ENCODE data around the gene CPZ. TPM values are rescaled to one million over a fixed set of nuclear protein-coding genes. Genes with fewer than 3 reads are reported as not detected.
"Not testable (repeated sequence)": the region's sequence is repeated elsewhere in the genome, so short reads cannot be mapped to it uniquely, and the experiment has no call there.

Gene CPZ
- total RNA-seq, 1 donor from 2014 or later: 22.5 TPM

- DNase-seq (ENCODE audit: low read depth): no peak
Measured at GRCh38 chr4:8648816-8649630, 56.5 kb downstream of the CPZ start.

DNA sequence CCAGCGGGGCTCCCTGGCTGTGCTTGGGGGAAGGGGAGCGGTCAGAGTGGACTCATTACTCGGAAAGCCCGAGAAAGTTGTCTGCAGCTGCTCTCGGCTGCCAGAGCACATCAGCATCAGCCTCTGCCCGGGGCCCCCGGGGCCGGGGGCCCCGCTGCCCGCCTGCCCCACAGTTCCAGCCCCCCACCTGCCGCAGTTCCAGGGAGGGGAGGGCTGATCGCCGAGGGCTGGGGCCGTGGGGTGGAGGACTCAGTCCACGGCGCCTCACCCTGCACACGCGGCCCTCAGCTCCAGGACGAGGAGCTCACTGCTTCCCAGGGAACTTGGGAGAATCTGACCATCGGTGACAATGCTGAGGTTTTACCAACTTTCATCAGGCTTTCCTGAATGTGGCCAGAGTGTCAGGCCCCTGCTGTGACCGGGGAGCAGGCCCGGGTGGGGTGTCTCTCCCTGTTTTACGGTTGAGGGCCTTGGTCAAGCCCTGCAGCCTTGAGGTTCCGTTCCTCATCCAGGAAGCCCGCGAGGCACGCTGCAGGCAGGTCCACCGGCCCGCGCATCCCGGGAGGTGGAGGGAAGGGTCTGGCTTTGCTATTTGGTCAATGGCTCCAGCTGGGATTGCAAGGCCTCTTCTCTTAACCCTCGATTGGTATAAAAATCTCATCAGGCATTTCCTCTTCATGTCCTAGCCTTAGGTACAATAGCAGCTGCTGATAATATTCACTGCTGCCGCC is 57.2 kb downstream of the CPZ start:
- no peak for DNase-seq (ENCODE audit: low read depth)

GRCh38 chr4:8651661-8652180 is 59.2 kb downstream of the CPZ start:
- no peak for DNase-seq (ENCODE audit: low read depth)

GRCh38 chr4:8652181-8653078 is 59.9 kb downstream of the CPZ start:
- no peak for DNase-seq (ENCODE audit: low read depth)

GRCh38 chr4:8653326-8654000 is 60.9 kb downstream of the CPZ start:
- no peak for DNase-seq (ENCODE audit: low read depth)

GRCh38 chr4:8654139-8654538 is 61.6 kb downstream of the CPZ start:
- not testable (repeated sequence) for DNase-seq (ENCODE audit: low read depth)

DNA sequence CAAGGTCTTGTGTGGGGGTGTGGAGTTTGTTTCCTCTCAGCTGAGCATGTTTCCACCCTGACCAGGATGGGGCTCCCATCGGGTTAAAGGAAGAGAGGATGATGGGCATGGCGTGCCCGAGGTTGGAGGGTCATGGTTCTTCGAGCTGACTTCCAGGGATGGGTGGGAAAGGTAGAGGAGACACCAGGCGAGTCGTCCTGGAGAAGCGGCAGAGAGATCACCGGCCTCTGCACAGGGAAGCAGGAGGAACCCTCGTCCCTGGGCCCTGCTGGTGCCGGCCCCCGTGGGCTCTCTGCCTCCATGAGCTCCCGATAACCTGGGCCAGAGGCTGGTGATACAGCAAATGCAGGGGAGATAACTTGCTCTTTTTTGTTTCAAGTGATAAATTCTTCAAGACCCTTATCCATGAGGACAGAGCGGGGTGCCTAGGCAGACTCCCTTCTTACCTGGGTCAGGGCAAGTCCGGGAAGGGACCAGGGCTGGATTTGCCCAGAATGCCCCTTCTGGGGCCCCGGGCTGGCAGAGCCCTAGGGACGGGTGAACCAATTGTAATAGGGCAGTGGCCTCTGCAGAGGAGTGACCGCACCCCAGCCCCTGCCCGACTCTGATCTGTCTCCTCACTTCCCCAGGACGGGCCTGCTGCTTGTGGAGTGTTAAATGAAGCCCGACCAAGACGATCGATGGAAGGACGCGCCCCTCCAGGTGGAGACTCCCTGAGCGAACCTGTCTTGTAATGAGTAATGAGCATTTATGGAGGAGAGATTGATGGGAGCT is 63.0 kb downstream of the CPZ start:
- no peak for DNase-seq (ENCODE audit: low read depth)

GRCh38 chr4:8656185-8656517 is 63.6 kb downstream of the CPZ start:
- DNase-seq (ENCODE audit: low read depth): no peak

DNA sequence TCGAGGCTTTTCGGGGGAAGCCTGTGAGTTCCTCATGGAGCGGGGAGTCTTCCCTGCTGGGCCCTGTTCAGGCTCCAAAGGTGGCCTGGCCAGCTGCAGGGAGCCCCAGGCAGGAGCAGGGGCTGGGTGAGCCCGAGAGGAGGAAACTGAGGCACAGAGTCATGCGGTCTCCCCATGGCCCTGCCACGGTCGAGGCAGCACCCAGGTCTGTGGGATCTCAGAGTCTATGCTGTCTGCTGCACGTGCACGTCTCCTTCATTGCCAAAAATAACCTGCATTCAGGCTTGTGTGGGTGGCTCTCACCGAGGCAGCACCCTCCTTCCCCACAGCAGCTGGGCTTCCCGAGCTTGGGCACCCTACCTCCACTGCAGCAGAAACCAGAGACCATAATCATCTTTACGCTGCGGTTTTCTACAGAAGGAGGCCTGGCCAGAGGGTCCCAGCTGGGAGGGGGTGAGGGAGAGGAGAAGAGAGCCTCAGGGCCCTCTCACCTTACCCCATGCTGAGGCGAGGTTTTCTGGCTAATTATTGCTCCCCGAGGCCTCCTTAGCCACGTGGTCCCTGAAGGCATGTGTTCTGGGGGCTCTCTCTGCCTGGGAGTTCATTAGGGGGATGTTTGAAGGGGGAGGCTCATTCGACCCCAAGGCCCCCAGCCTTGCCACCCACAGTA is 64.3 kb downstream of the CPZ start:
- DNase-seq (ENCODE audit: low read depth): no peak

DNA sequence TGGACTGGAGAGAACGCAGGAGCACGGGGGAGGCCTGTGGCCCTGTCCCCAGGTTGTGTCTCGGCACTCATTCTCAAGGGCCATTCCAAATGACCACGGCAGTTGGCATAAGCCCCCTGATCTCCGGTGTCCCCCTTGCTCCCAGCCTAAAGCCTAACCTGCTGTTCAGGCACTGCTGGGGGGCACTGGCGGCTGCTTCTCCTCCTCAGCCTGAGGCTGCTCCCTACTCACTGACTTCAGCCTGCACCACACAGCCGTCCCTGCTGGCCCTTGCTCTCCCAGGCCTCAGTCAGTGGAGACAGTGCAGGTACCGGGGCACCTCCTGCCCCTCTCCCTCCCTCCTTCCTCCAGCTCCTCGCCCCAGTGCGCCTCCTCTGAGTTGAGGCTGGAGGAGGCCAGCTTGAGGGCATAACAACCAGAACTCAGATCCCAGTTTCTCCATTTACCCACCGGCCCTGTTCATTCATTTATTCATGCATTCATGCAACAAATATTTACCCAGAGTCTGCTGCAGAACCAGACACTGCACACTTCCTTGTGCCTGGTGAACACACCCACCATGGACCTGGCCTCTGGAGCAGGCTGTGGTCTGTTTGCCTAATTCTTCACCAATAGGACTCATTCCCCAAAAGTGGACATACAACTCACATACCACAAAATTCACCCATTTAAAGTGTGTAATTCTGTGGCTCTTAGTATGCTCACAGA is 65.0 kb downstream of the CPZ start:
- no peak for DNase-seq (ENCODE audit: low read depth)

DNA sequence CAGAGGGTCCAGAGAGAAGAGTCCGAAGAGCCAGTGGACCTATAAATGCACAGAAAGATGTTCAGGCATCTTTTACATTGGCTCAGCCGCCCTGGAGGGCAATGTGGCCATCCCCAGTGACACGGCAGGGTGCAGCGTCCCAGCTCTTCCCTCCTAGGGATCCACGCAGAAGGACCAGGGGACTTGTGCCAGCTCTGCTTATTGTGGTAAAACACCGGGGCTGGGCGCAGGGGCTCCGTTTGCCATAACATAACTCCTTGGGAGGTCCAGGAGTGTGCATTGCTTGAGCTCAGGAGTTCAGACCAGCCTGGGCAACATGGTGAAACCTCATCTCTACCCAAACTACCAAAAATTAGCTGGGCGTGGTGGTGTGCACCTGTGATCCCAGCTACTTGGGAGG is 70.2 kb downstream of the CPZ start:
- no peak for DNase-seq (ENCODE audit: low read depth)

GRCh38 chr4:8664031-8664805 is 71.7 kb downstream of the CPZ start:
- DNase-seq (ENCODE audit: low read depth): no peak

GRCh38 chr4:8664976-8665375 is 72.4 kb downstream of the CPZ start:
- DNase-seq (ENCODE audit: low read depth): no peak

DNA sequence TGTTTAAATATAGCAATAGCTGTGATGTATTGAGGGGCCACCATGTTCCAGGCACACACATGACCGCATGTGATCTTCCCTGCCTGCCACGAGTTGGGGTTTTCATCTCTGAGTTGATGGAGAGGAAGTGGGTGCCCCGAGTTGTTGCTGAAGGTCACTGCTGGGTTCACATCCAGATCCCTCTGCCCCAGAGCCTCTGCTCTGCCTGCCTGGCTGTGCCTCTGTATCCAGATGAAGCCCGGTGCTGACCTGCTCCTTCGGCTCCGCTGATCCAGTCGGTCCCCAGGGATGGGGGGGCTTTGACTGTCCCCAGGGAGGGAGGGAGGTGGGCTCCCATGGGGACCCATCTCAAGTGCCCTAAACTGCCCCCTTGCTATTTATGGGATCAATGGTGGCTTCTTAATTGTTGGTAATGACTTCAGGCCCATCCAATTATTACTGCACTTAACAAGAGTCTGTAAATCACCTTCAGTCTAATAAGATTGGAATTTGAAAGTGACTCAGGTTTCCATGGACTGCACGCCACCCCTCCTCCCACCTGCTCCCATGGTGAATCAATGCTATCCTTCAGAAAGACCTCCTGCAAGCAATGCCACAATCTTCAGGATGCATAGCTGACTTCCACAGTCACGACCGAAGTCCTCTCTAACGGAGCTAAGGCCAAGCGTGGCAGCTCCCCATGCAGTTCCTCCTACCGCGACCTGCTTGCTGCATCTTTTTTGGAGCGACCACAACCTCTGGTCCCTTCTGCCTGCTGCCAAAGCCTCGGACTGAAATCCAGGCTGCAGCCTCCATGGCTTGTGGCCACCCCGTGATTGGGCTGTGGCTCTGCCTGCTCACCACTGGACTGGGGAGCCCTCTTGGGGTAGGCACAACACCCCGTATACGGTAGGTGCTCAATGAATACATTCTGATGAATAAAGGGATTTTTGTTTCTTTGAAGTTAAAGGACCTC is 73.1 kb downstream of the CPZ start:
- DNase-seq (ENCODE audit: low read depth): no peak

DNA sequence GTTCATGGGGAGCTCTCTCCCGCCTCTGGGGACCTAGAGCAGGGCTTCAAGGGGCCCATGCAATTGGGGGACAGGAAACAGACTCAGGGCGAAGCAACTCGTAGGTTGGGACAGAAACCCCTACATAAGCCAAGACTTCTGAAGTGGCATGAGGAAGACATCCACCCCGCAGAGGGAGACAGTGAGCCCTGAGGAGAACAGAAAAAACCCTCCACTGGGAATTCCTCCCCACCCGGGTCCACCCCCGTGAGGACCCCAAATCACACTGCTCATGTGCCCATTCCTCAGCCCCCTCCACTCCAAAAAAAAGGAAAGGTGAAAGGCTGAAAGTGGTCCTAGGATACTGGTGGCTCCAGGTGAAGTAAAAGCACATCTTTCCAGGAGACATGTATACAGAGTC is 74.0 kb downstream of the CPZ start:
- no peak for DNase-seq (ENCODE audit: low read depth)

Data from myocyte (in vitro differentiated cells).